Right atrium auricular region (tissue), 2 donors: ENCODE data around the gene ZNF135. TPM values are rescaled to one million over a fixed set of nuclear protein-coding genes. Genes with fewer than 3 reads are reported as not detected.
A peak's percentile ranks its signal among the peaks of the same experiment; 100 is the strongest.

Experiments
- DNase-seq: peaks from one replicate; pipeline ENCODE4 v3.0.0-alpha.2; 2019; ENCODE audit warnings: low spot score
- H3K27ac ChIP-seq, 2 donors: fragments of 200-600 bp; sonication (generic); 1 replicate in 1 of 2; 2 replicates in 1 of 2; pipeline ENCODE4 v1.5.1; 2016 to 2019
- H3K27me3 ChIP-seq, 2 donors: fragments of 200-600 bp; sonication (generic); one replicate each; pipeline versions ENCODE4 v1.5.1 to v1.6.0; 2017 to 2019
- H3K36me3 ChIP-seq: fragments of 200-600 bp; sonication (generic); one replicate; pipeline ENCODE4 v1.5.1; 2016
- H3K4me1 ChIP-seq, 2 donors: fragments of 200-600 bp; sonication (generic); one replicate each; pipeline versions ENCODE4 v1.5.1 to v1.6.0; 2017 to 2019
- H3K4me3 ChIP-seq, 2 donors: fragments of 200-600 bp; sonication (generic); 1 replicate in 1 of 2; 2 replicates in 1 of 2; pipeline ENCODE4 v1.5.1; 2017 to 2019; ENCODE audit warnings: mild to moderate bottlenecking in 1 of 2, moderate library complexity in 1 of 2
- H3K9me3 ChIP-seq, 2 donors: fragments of 200-600 bp; sonication (generic); one replicate each; pipeline ENCODE4 v1.5.1; 2019
- CTCF ChIP-seq, 2 donors: fragments of 200-600 bp; sonication (generic); IDR thresholded peaks; one replicate each; pipeline ENCODE4 v1.5.1; 2019; ENCODE audit warnings: antibody characterized with exemption in 2 of 2
- total RNA-seq, 2 donors: library from RNA; depleted of rRNA; stranded (reverse); fragments of >200 nt; gene quantifications; one replicate each; pipeline ENCODE4 v1.1.0, GENCODE V29; 2016

ZNF135 gene
- total RNA-seq: 1 to 10 TPM; 2.5 to 3.1 TPM

GRCh38 chr19:58059003-58059670 lies at the start of gene ZNF135:
ZNF135 (plus strand) TSS chr19:58059282; CDS start chr19:58060003, 721 bp downstream.
- peak; percentile 87 for DNase-seq
- Histone ChIP-seq H3K9me3 (peaks cover 0 to 2% of the 10 kb centered on the region in 2 donors), H3K27me3 (no peaks in the 10 kb centered on the region), H3K4me1 (peaks cover 0 to 13% of the 10 kb centered on the region in 2 donors), H3K27ac (peak within 1 kb of the TSS; percentile 93 to 97), H3K4me3 (peak within 1 kb of the TSS; percentile 59 to 75), H3K36me3 (peaks cover 4% of the 10 kb centered on the region)
- TF ChIP-seq CTCF (IDR thresholded peaks at IDR 0.05): no peak

- DNase-seq: no peak
- H3K9me3 ChIP-seq: peaks cover 0 to 26% of the 10 kb centered on the region in 2 donors
- H3K4me1 ChIP-seq: peaks cover 0 to 17% of the 10 kb centered on the region in 2 donors
- peaks cover 28% of the 10 kb centered on the region for H3K36me3 ChIP-seq
- no peak for TF ChIP-seq CTCF (IDR thresholded peaks at IDR 0.05)
- H3K4me3 ChIP-seq: peak overlapping the region; percentile 35 to 54
- H3K27me3 ChIP-seq: no peaks in the 10 kb centered on the region
- no peak overlapping the region for H3K27ac ChIP-seq
Measured at GRCh38 chr19:58009301-58009665, 49.8 kb upstream of the ZNF135 start.

- Histone ChIP-seq H3K4me3 (peak overlapping the region; percentile 35 to 54), H3K27ac (peak overlapping the region; percentile 71 to 80), H3K27me3 (no peaks in the 10 kb centered on the region), H3K4me1 (peaks cover 0 to 14% of the 10 kb centered on the region in 2 donors), H3K9me3 (peaks cover 0 to 21% of the 10 kb centered on the region in 2 donors), H3K36me3 (peaks cover 23% of the 10 kb centered on the region)
- no peak for TF ChIP-seq CTCF (IDR thresholded peaks at IDR 0.05)
- peak; percentile 77 for DNase-seq
Measured at GRCh38 chr19:58009666-58010301, 49.3 kb upstream of the ZNF135 start.

GRCh38 chr19:58010507-58010906 lies 48.6 kb upstream of the ZNF135 start:
- Histone ChIP-seq H3K4me1 (peaks cover 0 to 14% of the 10 kb centered on the region in 2 donors), H3K9me3 (peaks cover 0 to 15% of the 10 kb centered on the region in 2 donors), H3K27me3 (no peaks in the 10 kb centered on the region), H3K36me3 (peaks cover 18% of the 10 kb centered on the region), H3K27ac (no peak overlapping the region), H3K4me3 (no peak overlapping the region)
- TF ChIP-seq CTCF (IDR thresholded peaks at IDR 0.05): no peak
- DNase-seq: no peak

GRCh38 chr19:58014141-58014540 lies 44.9 kb upstream of the ZNF135 start:
- TF ChIP-seq CTCF (IDR thresholded peaks at IDR 0.05): no peak
- no peaks in the 10 kb centered on the region for H3K9me3 ChIP-seq

More at GRCh38 chr19:58014141-58014540, 44.9 kb upstream of the ZNF135 start:
- Histone ChIP-seq H3K4me1 (peaks cover 0 to 10% of the 10 kb centered on the region in 2 donors), H3K36me3 (no peaks in the 10 kb centered on the region), H3K27ac (no peak overlapping the region), H3K27me3 (no peaks in the 10 kb centered on the region), H3K4me3 (no peak overlapping the region)
- DNase-seq: no peak
